ENCODE measurements around the gene GALNT15.

DNA sequence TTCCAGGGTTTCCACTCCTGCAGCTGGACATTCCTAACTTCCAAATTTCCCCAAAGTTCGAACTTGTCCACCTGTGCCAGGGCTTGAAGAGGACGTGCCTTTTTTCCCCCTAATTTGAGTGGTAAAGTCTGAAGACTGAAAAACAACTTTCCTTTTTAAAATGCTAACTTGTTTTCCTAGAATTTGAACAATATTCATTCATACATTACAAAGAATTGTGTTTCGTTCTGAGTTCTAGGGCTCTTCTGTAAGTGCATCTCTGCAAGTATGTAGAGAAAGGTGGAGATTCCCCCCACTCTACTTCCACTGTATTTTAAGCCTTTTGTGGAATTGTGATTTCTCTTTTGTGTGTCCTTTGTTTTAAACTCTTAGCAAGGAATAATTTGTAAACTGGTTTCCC lies 80.8 kb downstream of the GALNT15 start:
- TF ChIP-seq, protein P1, sequence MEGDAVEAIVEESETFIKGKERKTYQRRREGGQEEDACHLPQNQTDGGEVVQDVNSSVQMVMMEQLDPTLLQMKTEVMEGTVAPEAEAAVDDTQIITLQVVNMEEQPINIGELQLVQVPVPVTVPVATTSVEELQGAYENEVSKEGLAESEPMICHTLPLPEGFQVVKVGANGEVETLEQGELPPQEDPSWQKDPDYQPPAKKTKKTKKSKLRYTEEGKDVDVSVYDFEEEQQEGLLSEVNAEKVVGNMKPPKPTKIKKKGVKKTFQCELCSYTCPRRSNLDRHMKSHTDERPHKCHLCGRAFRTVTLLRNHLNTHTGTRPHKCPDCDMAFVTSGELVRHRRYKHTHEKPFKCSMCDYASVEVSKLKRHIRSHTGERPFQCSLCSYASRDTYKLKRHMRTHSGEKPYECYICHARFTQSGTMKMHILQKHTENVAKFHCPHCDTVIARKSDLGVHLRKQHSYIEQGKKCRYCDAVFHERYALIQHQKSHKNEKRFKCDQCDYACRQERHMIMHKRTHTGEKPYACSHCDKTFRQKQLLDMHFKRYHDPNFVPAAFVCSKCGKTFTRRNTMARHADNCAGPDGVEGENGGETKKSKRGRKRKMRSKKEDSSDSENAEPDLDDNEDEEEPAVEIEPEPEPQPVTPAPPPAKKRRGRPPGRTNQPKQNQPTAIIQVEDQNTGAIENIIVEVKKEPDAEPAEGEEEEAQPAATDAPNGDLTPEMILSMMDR (IDR thresholded peaks at IDR 0.05) = no peak
- no peak for TF ChIP-seq POLR2A (IDR thresholded peaks at IDR 0.05)
